ENCODE data around the gene NAALADL2.

GRCh38 chr3:175018946-175019727 lies 160.0 kb downstream of the NAALADL2 start:
- TF ChIP-seq CTCF (conservative IDR thresholded peaks at IDR 0.05) (no peak), ZFX (IDR thresholded peaks at IDR 0.05) (no peak)
